Osteoblast (primary cell): ENCODE measurements around the gene TMCO1. TPM values are rescaled to one million over a fixed set of nuclear protein-coding genes. Genes with fewer than 3 reads are reported as not detected.
"Not testable (repeated sequence)": the region's sequence is repeated elsewhere in the genome, so short reads cannot be mapped to it uniquely, and the experiment has no call there.

Experiments
- DNase-seq: peaks from one replicate; pipeline ENCODE4 v3.0.0; 2011; ENCODE audit warnings: low spot score, mixed read lengths; ENCODE audit not compliant: insufficient read length; ENCODE audit errors: missing footprints
- H2AFZ ChIP-seq: 2 replicates; pipeline ENCODE4 v1.6.0; 2011; ENCODE audit warnings: mild to moderate bottlenecking, low read length
- H3K27ac ChIP-seq: 2 replicates; pipeline ENCODE4 v1.5.1; 2011; ENCODE audit warnings: mild to moderate bottlenecking, low read depth, low read length, moderate library complexity
- H3K27me3 ChIP-seq: 2 replicates; pipeline ENCODE4 v1.6.0; 2012; ENCODE audit warnings: mild to moderate bottlenecking, control low read depth, inconsistent platforms, low read length, moderate library complexity; ENCODE audit not compliant: insufficient read depth
- H3K36me3 ChIP-seq: 2 replicates; pipeline ENCODE4 v1.5.1; 2011; ENCODE audit warnings: mild to moderate bottlenecking, low read length, control low read depth, moderate library complexity; ENCODE audit not compliant: insufficient read depth
- H3K4me1 ChIP-seq: 2 replicates; pipeline ENCODE4 v1.5.1; 2011; ENCODE audit warnings: mild to moderate bottlenecking, low read length, control low read depth, moderate library complexity; ENCODE audit not compliant: insufficient read depth
- H3K4me2 ChIP-seq: 2 replicates; pipeline ENCODE4 v1.6.0; 2011; ENCODE audit warnings: mild to moderate bottlenecking, low read length; ENCODE audit not compliant: insufficient read depth
- H3K4me3 ChIP-seq: fragments of 200-600 bp; sonication (generic); 3 replicates; pipeline ENCODE4 v1.5.1; 2012; ENCODE audit warnings: mild to moderate bottlenecking, low read length, inconsistent platforms; ENCODE audit not compliant: insufficient read depth
- H3K79me2 ChIP-seq: 2 replicates; pipeline ENCODE4 v1.6.0; 2012; ENCODE audit warnings: mild to moderate bottlenecking, low read length, control low read depth, inconsistent platforms; ENCODE audit not compliant: insufficient read depth
- H3K9me3 ChIP-seq: 2 replicates; pipeline ENCODE4 v1.5.1; 2011; ENCODE audit warnings: low read depth, low read length, control low read depth
- H4K20me1 ChIP-seq: 2 replicates; pipeline ENCODE4 v1.6.0; 2012; ENCODE audit warnings: mild to moderate bottlenecking, low read length, control low read depth; ENCODE audit not compliant: insufficient read depth
- CTCF ChIP-seq: IDR thresholded peaks from 2 replicates; pipeline ENCODE4 v1.5.1; 2011; ENCODE audit warnings: mild to moderate bottlenecking, low read depth, low read length, moderate library complexity; ENCODE audit errors: extremely low read depth
- total RNA-seq: library from RNA; depleted of rRNA; stranded (reverse); fragments of >200 nt; gene quantifications from 2 replicates; pipeline ENCODE4 v1.2.3, GENCODE V29; 2012

The TMCO1 gene
- total RNA-seq, 1 donor: 87.6 TPM

GRCh38 chr1:165815725-165816124, 47.1 kb upstream of the TMCO1 start:
- Histone ChIP-seq H2AFZ (peak overlapping the region; percentile 45), H3K36me3 (no peaks in the 10 kb centered on the region), H3K4me3 (no peak overlapping the region), H3K4me1 (peaks cover 3% of the 10 kb centered on the region), H3K27ac (no peak overlapping the region), H4K20me1 (no peaks in the 10 kb centered on the region), H3K9me3 (no peaks in the 10 kb centered on the region), H3K79me2 (no peaks in the 10 kb centered on the region), H3K27me3 (no peaks in the 10 kb centered on the region), H3K4me2 (no peak overlapping the region)
- peak; percentile 82 for DNase-seq
- no peak for TF ChIP-seq CTCF

- H3K27ac ChIP-seq: no peak overlapping the region
- no peaks in the 10 kb centered on the region for H3K79me2 ChIP-seq
- H3K27me3 ChIP-seq: no peaks in the 10 kb centered on the region
- no peak overlapping the region for H3K4me2 ChIP-seq
- H3K4me1 ChIP-seq: no peaks in the 10 kb centered on the region
- H3K9me3 ChIP-seq: no peaks in the 10 kb centered on the region
- no peak overlapping the region for H2AFZ ChIP-seq
- DNase-seq: no peak
- no peaks in the 10 kb centered on the region for H4K20me1 ChIP-seq
- H3K36me3 ChIP-seq: no peaks in the 10 kb centered on the region
- H3K4me3 ChIP-seq: no peak overlapping the region
- TF ChIP-seq CTCF: no peak
Observed at GRCh38 chr1:165807613-165808012, 38.9 kb upstream of the TMCO1 start.

- H3K27ac ChIP-seq: not testable (repeated sequence)
Observed at GRCh38 chr1:165804513-165804912, 35.8 kb upstream of the TMCO1 start.

GRCh38 chr1:165799387-165799786, 30.7 kb upstream of the TMCO1 start:
- no peaks in the 10 kb centered on the region for H4K20me1 ChIP-seq

More at GRCh38 chr1:165804513-165804912, 35.8 kb upstream of the TMCO1 start:
- DNase-seq, H3K4me3 ChIP-seq, H3K9me3 ChIP-seq, H3K36me3 ChIP-seq, H3K4me1 ChIP-seq, H3K27me3 ChIP-seq, H2AFZ ChIP-seq, H3K79me2 ChIP-seq, H3K4me2 ChIP-seq, H4K20me1 ChIP-seq: not testable (repeated sequence)

More at GRCh38 chr1:165799387-165799786, 30.7 kb upstream of the TMCO1 start:
- H3K9me3 ChIP-seq: peaks cover 4% of the 10 kb centered on the region
- H3K36me3 ChIP-seq: no peaks in the 10 kb centered on the region
- H3K79me2 ChIP-seq: no peaks in the 10 kb centered on the region
- TF ChIP-seq CTCF: no peak
- DNase-seq: no peak
- H3K4me2 ChIP-seq: no peak overlapping the region
- no peaks in the 10 kb centered on the region for H3K4me1 ChIP-seq
- H3K4me3 ChIP-seq: no peak overlapping the region
- H3K27me3 ChIP-seq: no peaks in the 10 kb centered on the region
- H2AFZ ChIP-seq: no peak overlapping the region
- H3K27ac ChIP-seq: no peak overlapping the region
